Hematopoietic multipotent progenitor cell treated with erythropoietin and hydrocortisone succinate and interleukin-3 and kit ligand, for 6 days (in vitro differentiated cells): ENCODE measurements around the gene AP1B1.
"Not testable (repeated sequence)": the region's sequence is repeated elsewhere in the genome, so short reads cannot be mapped to it uniquely, and the experiment has no call there.

Experiments
- DNase-seq: peaks from one replicate; pipeline ENCODE4 v3.0.0-alpha.2; 2015

The AP1B1 gene

DNA sequence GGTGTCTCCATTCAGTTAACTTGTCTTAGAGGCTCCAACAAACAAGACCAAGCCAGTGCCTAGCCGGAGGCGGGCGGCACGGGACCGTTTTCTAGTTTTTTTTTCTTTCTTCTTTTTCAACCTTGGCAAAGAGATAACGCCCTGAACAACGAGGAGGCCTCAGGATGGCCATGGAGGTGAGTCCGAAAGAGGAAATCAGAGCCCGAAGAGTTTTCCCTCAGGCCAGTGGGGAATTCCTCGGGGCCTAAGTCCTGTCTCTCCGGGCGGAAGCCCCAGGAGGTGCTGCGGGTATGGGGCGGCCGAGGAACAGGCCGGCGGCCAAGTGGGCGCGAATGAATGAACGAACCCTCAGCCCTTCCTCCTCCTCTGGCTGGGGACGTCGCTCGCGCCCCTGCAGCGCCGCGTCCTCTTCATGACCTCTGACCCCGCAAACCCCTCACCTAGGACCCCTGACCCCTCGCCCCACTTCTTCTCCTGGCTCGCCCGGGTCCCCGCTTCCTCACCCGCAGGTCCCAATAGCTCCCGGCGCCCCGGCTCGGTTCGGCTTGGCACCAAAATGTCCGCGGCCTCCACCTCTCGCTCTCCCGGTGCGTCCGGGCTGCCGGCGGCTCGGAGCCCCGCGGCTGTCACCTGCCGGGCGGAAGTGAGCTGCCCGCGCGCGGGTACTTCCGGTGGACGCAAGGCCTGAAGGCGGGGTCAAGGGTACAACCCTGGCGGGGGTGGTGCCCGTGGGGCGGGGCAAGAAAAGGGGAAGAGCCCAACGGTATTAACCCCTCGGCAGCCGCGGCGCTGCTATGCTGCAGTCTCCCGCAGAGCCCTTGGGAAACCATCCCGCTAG is at the start of gene AP1B1:
Gene AP1B1, minus strand, starts transcription at position 650 of the 838 bp plus-strand sequence. CDS start 21,327 bp downstream, outside the sequence.
- peak; percentile 98 for DNase-seq

DNA sequence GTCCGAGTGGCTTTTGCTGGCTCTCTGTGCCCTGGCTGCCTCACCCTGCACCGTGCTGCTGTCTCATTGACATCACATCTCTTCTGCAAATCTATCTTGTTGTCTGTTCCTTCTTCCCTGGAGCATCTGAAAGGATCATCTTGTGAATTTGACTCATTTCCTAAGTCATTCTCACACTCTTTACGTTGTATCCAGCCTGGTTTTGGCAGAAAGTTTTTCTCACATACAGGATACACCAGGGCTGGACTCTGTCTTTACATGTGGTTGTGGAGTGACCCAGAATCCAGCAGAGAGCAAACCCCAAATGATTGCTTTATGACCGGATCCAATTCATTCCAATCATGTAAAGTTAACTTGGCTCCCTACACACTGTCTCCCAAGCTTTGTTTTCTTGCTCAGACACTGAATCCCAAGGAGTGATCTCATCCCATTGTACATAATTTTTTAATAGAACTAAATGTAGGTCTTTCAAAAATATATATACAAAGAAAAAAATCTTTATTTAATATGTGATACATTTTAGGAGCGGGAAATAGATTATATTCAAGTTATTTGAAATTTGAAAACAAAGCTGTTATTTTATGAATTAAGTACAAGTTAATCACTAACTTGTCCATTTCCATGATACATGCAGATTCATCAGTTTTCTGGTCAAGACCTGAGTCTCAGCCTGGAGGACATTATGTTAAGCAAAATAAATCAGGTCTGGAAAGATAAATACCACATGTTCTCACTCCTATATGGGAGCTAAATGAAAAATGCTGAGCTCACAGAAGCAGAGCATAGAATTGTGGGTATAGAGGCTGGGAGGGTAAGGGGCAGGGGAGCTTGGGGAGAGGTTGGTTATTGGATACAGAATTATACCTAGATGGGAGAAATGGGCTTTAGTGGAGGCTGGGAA is 47.1 kb upstream of the AP1B1 start:
- no peak for DNase-seq

DNA sequence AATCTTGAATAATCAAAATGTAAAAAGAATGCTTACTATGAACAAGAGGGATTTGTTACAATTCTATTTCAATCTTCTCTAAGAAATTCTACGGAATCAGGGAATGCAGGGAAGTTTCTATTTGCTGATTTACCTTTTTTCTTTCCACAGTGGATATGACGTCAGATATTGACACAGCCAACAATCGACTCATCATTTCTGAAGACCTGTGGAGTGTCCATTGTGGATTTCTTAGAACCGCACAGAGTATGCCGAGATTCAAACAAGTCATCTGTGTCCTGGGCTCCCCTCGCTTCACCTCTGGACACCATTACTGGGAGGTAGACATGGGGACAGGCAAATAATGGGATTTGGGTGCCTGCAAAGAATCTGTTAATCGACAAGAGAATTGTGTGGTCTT is 45.9 kb upstream of the AP1B1 start:
- no peak for DNase-seq

DNA sequence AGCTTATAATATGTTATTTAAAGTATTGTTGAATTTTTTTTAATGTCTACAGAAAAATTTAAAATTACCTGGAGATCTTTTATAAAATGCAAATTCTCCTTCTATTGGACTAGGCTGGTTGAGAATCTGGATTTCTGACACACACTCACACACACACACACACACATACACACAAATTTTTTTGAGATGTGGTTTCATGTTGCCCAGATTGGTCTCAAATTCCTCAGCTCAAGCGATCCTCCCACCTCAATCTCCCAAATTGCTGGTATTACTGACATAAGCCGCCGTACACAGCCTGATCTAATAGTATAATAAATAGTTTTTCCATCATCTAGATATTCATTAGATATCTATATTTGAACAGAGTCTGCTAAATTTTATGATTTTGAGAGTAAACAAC is 45.5 kb upstream of the AP1B1 start:
- DNase-seq, result no peak

DNA sequence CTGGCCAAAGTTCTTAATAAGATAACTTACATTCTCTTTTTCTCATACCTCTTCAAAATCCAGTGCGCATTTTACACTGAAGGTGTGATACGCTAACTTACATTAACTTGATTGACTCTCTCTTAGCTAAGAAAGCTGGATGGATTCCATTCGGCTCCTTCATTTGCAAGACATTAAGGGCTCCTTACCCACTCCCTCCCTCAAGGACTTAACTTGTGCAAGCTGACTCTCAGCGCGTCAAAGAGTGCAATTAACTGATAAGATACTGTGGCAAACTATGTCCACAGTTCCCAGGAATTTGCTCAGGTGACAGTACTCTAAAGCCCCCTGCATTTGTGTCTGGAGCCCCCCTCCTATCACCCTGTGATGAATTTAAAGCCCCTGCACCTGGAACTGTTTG is 43.6 kb upstream of the AP1B1 start:
- no peak for DNase-seq

DNA sequence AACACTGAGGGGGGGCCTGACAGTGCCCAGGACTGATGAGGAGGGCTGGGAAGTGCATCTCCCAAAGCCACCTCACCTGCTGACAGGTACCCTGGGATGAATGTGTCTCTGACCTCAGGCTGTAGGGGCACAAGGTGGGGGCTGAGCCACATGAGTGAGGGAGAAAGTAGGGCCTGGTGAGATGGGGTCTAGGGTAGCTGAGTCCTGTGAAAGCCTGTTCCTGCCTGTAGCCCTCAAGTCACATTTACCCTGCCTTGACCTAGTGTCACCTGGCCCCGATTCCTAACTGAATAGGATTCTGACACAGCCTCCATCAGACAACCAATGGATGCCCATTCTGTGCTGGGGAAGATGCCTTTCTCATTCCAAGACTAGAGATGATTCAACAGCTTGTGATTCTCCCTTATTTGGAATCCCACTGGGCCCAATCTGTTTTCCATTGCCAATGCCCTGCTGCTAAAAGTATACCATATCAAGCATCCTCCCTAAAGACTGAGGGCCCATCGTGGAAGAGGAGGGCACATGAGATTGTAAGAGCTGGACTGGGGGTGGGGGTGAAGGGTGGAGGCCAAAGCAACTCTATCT is 38.9 kb upstream of the AP1B1 start:
- DNase-seq, result no peak

DNA sequence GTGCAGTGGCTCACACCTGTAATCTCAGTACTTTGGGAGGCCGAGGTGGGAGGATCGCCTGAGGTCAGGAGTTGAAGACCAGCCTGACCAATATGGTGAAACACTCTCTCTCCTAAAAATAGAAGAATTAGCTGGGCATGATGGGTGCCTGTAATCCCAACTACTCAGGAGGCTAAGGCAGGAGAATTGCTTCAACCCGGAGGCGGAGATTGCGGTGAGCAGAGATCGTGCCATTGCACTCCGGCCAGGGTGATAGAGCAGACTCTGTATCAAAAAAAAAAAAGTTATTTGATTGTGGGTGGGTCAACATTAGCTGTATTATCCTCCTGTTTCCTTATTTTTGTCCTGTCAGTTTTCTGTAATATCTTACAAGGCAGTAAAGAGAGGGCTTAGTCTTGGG is 38.1 kb upstream of the AP1B1 start:
- DNase-seq, result no peak

DNA sequence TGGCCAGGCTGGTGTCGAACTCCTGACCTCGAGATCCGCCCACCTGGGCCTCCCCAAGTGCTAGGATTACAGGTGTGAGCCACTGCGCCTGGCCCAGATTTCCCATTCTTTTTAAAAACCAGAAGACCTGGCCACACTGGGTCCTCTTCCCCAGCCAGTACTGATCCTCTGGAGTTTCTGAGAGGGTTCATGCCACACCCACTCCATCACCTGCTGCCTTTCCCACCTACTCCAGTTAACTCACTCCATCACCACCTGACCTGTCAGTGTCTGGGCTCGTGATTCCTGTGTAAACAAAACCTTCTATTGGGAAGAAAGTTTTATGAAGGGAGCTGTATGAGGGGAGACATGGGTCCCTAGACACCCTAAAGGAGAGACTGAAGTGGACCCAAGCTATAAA is 30.3 kb upstream of the AP1B1 start:
- not testable (repeated sequence) for DNase-seq

DNA sequence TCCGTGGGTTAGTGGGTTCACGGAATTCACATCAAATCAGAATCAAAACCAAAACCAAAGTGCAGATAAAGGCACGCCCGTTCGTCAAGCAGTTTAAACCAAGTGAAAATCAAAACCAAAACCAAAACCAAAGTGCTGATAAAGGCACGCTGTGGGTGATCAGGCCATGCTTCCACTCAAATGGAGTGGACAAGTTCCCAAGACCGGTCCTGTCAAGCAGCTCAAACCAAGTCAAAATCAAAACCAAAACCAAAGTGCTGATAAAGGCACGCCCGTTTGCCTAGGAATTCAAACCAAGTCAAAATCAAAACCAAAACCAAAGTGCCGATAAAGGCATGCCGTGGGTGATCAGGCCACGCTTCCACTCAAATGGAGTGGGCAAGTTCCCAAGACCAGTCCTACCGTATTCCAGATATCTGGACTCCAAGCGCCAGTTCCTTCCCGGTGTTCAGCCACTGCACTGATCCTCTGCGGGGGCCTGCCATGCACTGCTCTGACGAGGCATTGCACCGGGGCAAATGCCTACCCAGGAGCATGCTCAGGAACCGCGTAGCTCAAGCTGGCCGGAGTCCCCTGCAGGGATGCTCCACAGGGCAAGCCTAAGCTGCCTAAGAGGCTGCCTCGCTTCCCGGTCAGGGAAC is 26.7 kb upstream of the AP1B1 start:
- peak; percentile 16 for DNase-seq

DNA sequence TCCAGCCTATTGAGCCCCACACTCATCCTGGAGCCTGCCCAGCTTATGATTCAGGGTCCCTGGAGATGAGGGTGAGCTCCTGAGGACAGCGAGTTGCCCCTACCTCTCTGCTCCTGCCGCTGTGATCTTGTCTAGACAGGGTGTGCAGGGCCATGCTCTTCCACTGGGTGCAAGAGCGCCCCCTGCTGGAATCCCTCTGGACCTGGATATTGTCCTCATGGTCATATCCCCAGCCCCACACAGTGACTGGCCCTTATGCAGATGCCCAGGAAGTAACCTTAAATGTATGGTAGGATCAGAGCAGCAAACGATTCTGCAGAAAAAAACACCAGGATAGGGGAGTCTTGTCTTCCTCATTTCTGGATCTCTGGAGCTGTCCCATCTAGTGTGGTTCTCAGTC is 24.4 kb upstream of the AP1B1 start:
- peak; percentile 41 for DNase-seq

DNA sequence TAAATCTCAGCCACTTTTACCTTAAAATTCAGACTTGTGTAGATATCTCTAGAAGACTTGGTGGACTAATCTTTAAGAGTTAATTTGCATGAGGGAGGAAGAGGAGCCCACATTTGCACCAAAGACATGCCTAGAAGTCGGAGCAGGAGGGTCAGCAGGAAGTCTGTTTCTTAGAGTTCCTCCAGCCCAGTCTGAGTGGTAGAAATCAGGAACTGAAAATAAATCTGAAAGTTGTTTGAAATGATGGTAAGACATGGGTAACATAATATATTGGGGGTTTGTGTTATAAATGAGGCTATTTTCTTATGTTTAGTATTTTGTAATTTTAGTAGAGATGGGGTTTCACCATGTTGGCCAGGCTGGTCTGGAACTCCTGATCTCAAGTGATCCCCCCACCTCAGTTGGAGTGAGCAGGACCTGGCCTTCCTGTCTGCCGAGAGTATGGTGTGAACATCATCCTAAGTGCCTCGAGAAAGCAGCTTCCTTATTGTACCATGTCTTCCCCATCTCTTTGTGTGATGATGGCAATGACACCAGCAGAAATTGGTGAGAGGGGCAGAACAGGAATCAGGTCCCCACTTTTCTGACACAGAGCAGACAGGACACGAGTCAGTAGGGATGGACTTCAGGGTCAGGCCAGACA is 23.3 kb upstream of the AP1B1 start:
- not testable (repeated sequence) for DNase-seq

DNA sequence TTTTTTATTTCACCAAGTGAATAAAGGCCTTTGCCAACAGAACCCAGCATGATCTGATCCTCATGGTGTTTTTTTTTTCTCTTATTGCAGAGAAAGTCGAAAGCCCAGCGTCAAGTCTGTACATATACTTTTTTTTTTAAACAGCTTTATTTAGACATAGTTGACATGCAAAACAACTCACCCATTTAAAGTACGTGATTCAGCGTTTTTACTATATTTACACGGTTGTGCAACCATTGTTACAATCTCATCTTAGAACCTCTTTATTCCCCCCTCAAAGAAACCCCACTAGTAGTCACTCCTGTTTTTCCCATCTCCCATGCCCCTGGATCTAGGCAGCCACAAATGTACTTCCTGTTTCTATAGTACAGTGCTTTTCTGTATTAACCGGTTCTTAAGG is 20.6 kb upstream of the AP1B1 start:
- no peak for DNase-seq

DNA sequence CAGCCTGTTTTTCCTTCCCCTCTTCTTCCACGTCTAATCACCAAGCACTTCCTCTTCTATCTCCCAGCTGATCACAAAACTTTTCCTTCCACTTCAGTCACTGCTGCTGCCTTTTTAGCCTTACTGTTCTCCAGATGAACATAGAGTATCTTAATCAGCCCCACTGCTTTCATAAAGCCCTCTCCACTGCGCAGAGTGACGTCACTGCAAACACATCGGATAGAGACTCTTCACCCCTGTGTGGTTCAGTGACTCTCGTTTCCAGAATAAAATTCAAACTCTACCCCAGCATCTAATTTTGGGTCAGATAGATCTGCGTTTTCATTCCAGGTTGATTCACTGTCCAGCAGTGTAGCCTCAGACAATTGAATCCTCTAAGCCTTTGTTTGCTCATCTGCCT is 13.2 kb upstream of the AP1B1 start:
- not testable (repeated sequence) for DNase-seq

DNA sequence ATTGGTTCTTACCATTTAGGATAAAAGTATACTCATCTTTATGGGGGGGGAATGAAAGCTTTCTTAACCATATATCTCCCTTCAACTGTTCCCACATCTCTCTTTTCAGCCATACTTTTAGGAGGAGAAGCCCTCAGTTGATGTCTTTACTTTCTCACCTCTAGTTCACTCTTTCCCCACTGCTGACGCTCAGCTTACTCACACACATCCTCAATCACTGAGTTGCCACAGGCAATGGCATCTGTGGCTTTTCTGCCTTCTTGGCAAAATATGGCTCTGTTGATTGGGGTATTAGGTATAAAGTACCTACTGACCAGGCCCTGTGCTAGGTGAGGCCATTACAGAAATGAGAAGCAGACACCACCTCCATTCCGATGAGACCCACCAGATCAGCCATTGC is 12.2 kb upstream of the AP1B1 start:
- no peak for DNase-seq

DNA sequence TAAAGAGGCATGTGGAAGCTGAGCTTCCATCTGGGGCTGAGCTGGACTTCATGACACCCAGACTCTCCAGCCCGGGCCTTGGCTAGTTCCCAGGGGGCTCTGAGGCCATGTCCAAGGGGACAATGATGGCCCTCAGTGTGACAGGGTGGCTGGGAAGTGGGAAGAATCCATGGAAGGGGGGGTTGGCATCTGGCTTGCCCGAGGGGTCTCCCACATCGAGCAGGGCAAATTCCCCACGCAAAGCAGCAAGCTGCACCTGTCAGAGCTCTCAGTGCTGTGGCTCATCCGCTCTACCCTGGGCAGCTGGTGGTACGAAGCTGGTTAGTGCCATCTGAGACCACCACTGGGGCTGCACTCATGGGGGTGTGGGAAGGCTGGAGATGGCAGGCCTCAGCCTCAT is 9.4 kb upstream of the AP1B1 start:
- DNase-seq, result no peak

DNA sequence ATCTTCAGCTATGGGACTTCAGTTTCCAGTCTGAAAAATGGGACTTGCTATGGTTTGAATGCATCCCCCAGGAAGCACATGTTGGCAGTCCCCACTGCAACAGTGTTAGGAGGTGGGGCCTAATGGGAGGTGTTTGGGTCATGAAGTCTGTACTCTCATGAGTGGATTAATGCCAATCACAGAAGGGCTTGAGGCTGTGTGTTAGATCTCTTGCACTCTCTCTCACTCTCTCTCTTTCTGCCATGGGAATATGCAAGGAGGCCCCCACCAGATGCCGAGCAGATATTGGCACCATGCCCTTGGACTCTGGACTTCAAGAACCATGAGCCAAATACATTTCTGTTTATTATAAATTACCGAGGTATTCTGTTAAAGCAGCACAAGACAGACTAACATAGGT is 7.8 kb upstream of the AP1B1 start:
- no peak for DNase-seq

DNA sequence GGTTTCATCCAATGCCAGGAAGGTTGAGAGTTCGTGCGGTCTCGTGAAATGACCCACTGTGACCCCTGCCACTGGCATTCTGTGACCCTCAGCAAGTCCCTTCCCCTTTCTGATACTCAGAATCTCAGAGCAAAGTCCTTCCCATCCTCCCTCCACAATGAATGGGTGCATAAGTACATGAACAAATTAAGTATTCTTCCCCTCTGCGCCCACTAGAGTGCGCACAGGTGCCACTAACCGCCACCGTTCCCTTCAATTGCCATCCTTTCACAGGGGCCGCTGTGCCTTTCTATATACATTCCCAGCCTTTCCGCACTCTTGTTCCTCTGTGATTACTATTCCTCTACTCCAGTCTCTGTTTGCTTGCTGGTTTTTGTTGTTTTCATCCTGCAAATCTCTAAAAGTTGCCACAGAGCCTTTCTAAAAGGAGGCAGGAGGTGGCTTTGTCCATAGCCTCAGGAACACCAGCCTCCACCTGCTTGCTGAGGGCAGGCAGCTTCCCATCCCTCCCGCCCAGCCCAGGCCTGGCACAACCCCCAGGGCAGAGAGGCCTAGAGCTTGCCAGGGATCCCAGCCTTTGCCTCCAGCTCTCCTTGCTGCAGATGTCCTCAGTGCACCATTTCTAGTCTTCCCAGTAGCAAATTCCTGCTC is 6.7 kb upstream of the AP1B1 start:
- peak; percentile 91 for DNase-seq

DNA sequence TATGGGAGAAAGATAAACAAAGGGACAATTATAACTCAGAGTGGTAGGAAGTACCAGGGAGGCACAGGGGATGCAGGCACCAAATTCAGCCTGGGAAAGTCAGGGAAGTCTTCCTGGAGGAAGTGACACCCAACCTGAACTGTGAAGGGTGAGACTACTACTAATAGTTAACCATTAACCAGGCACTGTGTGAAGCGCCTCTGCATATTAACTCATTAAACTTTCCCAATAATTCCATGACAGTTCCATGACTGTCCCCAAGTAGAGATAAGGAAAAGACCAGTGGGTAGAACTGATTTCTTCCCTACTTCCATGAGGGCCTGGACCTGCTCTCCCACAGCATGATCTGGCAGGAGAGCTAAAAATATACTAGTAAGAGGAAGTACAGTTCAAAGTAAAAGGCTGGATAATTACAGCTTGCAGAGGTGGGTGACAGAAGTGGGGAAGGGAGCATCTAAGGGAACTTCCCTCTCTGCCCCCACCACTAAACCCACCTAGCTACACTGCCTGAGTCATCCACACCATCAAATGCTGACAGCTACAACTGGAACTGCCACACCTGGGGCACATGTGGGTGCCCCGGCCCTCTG is 4.7 kb upstream of the AP1B1 start:
- DNase-seq, result no peak

DNA sequence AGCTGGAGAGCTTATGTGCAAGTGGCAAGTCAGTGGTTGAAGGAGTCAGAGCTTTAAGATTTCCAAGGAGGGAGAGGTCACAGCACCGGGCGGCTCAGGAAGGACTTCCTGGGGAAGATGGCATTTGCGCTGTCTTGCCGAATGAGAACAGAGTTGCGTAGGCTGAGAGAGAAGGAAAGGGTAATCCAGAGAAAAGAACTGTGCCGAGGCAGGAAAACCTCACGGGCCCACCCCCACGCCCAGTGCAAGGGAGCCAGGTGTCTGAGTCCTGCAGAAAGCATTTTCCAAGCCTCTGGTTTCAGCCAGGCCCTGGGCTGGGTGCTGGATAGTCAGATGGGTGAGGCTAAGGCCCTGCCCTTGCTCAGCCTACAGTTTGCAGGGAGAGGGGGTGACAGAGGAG is 3.2 kb upstream of the AP1B1 start:
- no peak for DNase-seq

DNA sequence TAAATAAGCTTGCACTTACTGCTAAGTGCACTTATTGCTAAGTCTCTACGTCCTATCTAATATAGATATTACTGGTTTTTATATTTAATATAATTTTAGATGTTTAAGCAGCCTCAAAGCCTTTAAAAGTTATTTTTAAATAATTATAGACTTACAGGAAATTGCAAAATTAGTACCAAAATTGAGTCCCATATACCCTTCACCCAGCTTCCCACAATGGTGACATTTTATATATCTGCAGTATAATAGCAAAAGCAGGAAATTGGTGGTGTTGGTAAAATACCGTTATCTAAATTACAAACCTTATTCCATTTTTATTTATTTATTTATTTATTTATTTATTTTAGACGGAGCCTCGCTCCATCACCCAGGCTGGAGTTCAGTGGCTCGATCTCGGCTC is 1.9 kb upstream of the AP1B1 start:
- no peak for DNase-seq

DNA sequence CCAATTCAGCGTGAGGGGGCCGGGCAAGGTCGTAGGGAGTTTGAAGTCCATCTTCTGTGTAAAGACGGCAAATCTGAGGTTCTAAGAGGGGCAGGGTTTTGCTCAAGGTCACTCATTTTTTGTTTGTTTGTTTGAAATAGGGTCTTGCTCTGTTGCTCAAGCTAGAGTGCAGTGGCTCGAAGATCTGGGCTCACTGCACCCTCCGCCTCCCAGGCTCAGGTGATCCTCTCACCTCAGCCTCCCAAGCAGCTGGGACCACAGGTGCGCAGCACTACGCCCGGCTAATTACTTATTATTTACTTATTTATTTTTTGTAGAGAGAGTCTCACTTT is 355 bp upstream of the AP1B1 start:
- no peak for DNase-seq

DNA sequence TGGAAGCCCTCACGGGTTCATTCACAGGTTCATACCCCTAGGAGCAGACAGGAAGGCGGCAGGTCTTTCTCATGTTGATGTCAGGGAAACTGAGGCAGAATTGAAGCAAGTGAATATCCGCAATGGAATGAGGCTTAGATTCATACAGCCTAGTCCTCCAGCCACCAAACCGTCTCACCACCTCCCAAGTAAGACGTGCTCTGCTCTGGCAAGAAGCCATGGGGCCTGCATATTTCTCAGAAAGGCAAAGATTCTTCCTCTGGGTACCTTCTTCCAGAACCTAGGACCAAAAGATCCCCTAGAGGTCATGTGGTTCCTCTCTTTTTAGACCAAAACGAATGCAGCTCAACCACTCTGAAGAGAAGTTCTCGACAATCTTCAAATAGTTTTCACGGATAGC is 1.7 kb downstream of the AP1B1 start:
- peak; percentile 61 for DNase-seq
